IgD-negative memory B cell (primary cell): Measurements from ENCODE around the gene UBAP2L. TPM values are rescaled to one million over a fixed set of nuclear protein-coding genes. Genes with fewer than 3 reads are reported as not detected.
"Not testable (repeated sequence)": the region's sequence is repeated elsewhere in the genome, so short reads cannot be mapped to it uniquely, and the experiment has no call there.

Experiments used
- H3K27ac Mint-ChIP-seq, 3 donors: one replicate each; pipeline ENCODE4 v1.8.0; 2020 to 2022; ENCODE audit warnings: mild to moderate bottlenecking in 3 of 3, mixed read lengths in 3 of 3, moderate library complexity in 1 of 3
- H3K27me3 Mint-ChIP-seq: one replicate; pipeline ENCODE4 v1.8.0; 2021; ENCODE audit warnings: mixed read lengths
- H3K36me3 Mint-ChIP-seq: one replicate; pipeline ENCODE4 v1.8.0; 2020; ENCODE audit warnings: mild to moderate bottlenecking, mixed read lengths
- H3K4me1 Mint-ChIP-seq, 3 donors: one replicate each; pipeline ENCODE4 v1.8.0; 2020 to 2022; ENCODE audit warnings: mixed read lengths in 3 of 3, mild to moderate bottlenecking in 1 of 3
- H3K4me3 Mint-ChIP-seq, 4 donors: one replicate each; pipeline ENCODE4 v1.8.0; 2020 to 2022; ENCODE audit warnings: mild to moderate bottlenecking in 4 of 4, mixed read lengths in 4 of 4, moderate library complexity in 3 of 4
- H3K9me3 Mint-ChIP-seq, 3 donors: one replicate each; pipeline ENCODE4 v1.8.0; 2020 to 2021; ENCODE audit warnings: mixed read lengths in 3 of 3, mild to moderate bottlenecking in 1 of 3
- polyA plus RNA-seq: library from polyadenylated mRNA; unstranded; fragments of 300-500 nt; fragmentation: Illumina TruSeq; gene quantifications from one replicate; pipeline ENCODE4 v1.2.3, GENCODE V29; 2021

The UBAP2L gene
- polyA plus RNA-seq, 1 donor from 2014 or later, result 60.6 TPM

GRCh38 chr1:154186177-154186576 lies 34.6 kb upstream of the UBAP2L start:
- Mint-ChIP-seq H3K4me1 (peaks cover 8 to 12% (median 9%) of the 10 kb centered on the region in 3 donors), H3K36me3 (no peaks in the 10 kb centered on the region), H3K9me3 (no peaks in the 10 kb centered on the region), H3K4me3 (peak overlapping the region in 1 of 4 donors; percentile 45), H3K27me3 (peaks cover 3% of the 10 kb centered on the region), H3K27ac (peak overlapping the region in 1 of 3 donors; percentile 41)

- Mint-ChIP-seq H3K27me3 (peaks cover 5% of the 10 kb centered on the region), H3K27ac (peak overlapping the region in 1 of 3 donors; percentile 41), H3K9me3 (no peaks in the 10 kb centered on the region), H3K4me1 (peaks cover 2 to 6% (median 3%) of the 10 kb centered on the region in 3 donors), H3K4me3 (peak overlapping the region in 1 of 4 donors; percentile 45), H3K36me3 (no peaks in the 10 kb centered on the region)
These were observed 33.8 kb upstream of the UBAP2L start for GRCh38 chr1:154186852-154187501.

- H3K27ac Mint-ChIP-seq, result no peak overlapping the region
- H3K36me3 Mint-ChIP-seq, result no peaks in the 10 kb centered on the region
- no peak overlapping the region for H3K4me3 Mint-ChIP-seq
- no peaks in the 10 kb centered on the region for H3K9me3 Mint-ChIP-seq
- peaks cover 14% of the 10 kb centered on the region for H3K27me3 Mint-ChIP-seq
- peaks cover 0 to 2% (median 0%) of the 10 kb centered on the region in 3 donors for H3K4me1 Mint-ChIP-seq
These were observed 30.2 kb upstream of the UBAP2L start for GRCh38 chr1:154190550-154190949.

- peak within 1 kb of the TSS in 2 of 3 donors; percentile 3 to 82 for H3K27ac Mint-ChIP-seq
- H3K4me3 Mint-ChIP-seq, result peak within 1 kb of the TSS in 2 of 4 donors; percentile 33 to 47
- no peaks in the 10 kb centered on the region for H3K9me3 Mint-ChIP-seq
- H3K27me3 Mint-ChIP-seq, result peaks cover 14% of the 10 kb centered on the region
- peaks cover under 1% of the 10 kb centered on the region for H3K36me3 Mint-ChIP-seq
- peaks cover 0 to 2% (median 0%) of the 10 kb centered on the region in 3 donors for H3K4me1 Mint-ChIP-seq
These were observed 28.7 kb upstream of the UBAP2L start, which contains the start of gene TPM3 for GRCh38 chr1:154191990-154192461. Gene TPM3 (minus strand): TSS chr1:154192100. CDS start chr1:154192018, 82 bp downstream.

GRCh38 chr1:154192476-154192875 lies 28.3 kb upstream of the UBAP2L start:
- Mint-ChIP-seq H3K4me3 (no peak overlapping the region), H3K27me3 (peaks cover 14% of the 10 kb centered on the region), H3K36me3 (peaks cover 2% of the 10 kb centered on the region), H3K9me3 (no peaks in the 10 kb centered on the region), H3K27ac (peak overlapping the region in 1 of 3 donors; percentile 71), H3K4me1 (peaks cover 0 to 2% (median 0%) of the 10 kb centered on the region in 3 donors)

- Mint-ChIP-seq H3K4me3 (no peak overlapping the region), H3K4me1 (peaks cover 0 to 2% (median 0%) of the 10 kb centered on the region in 3 donors), H3K36me3 (peaks cover 2% of the 10 kb centered on the region), H3K27ac (no peak overlapping the region), H3K27me3 (peaks cover 11% of the 10 kb centered on the region), H3K9me3 (no peaks in the 10 kb centered on the region)
These were observed 26.9 kb upstream of the UBAP2L start for GRCh38 chr1:154193821-154194220.

GRCh38 chr1:154198756-154199562 lies 21.8 kb upstream of the UBAP2L start:
- peaks cover 2% of the 10 kb centered on the region for H3K36me3 Mint-ChIP-seq
- H3K27me3 Mint-ChIP-seq, result peaks cover 3% of the 10 kb centered on the region
- H3K4me3 Mint-ChIP-seq, result no peak overlapping the region
- H3K4me1 Mint-ChIP-seq, result no peaks in the 10 kb centered on the region
- no peaks in the 10 kb centered on the region for H3K9me3 Mint-ChIP-seq
- no peak overlapping the region for H3K27ac Mint-ChIP-seq

GRCh38 chr1:154199563-154199879 lies 21.2 kb upstream of the UBAP2L start:
- no peaks in the 10 kb centered on the region for H3K27me3 Mint-ChIP-seq
- peaks cover 2% of the 10 kb centered on the region for H3K36me3 Mint-ChIP-seq
- no peaks in the 10 kb centered on the region for H3K9me3 Mint-ChIP-seq
- no peak overlapping the region for H3K27ac Mint-ChIP-seq
- no peaks in the 10 kb centered on the region for H3K4me1 Mint-ChIP-seq
- H3K4me3 Mint-ChIP-seq, result no peak overlapping the region

- H3K9me3 Mint-ChIP-seq, H3K4me3 Mint-ChIP-seq, H3K27me3 Mint-ChIP-seq, H3K36me3 Mint-ChIP-seq, H3K4me1 Mint-ChIP-seq: not testable (repeated sequence)
- peak overlapping the region in 2 of 3 donors; percentile 23 to 44 for H3K27ac Mint-ChIP-seq
These were observed 15.0 kb upstream of the UBAP2L start for GRCh38 chr1:154205778-154206177.

GRCh38 chr1:154206196-154206595 lies 14.6 kb upstream of the UBAP2L start, which contains the start of gene CFAP141:
Gene CFAP141 (minus strand): TSS chr1:154206333. CDS start chr1:154206307, 26 bp downstream.
- Mint-ChIP-seq H3K27ac (peak within 1 kb of the TSS in 2 of 3 donors; percentile 23 to 44), H3K36me3 (peaks cover 4% of the 10 kb centered on the region), H3K4me3 (no peak within 1 kb of the TSS), H3K9me3 (no peaks in the 10 kb centered on the region), H3K4me1 (peaks cover 0 to 4% (median 0%) of the 10 kb centered on the region in 3 donors), H3K27me3 (no peaks in the 10 kb centered on the region)

GRCh38 chr1:154207262-154207661 lies 13.5 kb upstream of the UBAP2L start:
- Mint-ChIP-seq H3K4me3 (no peak overlapping the region), H3K4me1 (peaks cover 0 to 4% (median 4%) of the 10 kb centered on the region in 3 donors), H3K27me3 (no peaks in the 10 kb centered on the region), H3K27ac (no peak overlapping the region), H3K9me3 (no peaks in the 10 kb centered on the region), H3K36me3 (peaks cover 4% of the 10 kb centered on the region)

- no peaks in the 10 kb centered on the region for H3K27me3 Mint-ChIP-seq
- no peak overlapping the region for H3K4me3 Mint-ChIP-seq
- no peaks in the 10 kb centered on the region for H3K9me3 Mint-ChIP-seq
- peaks cover 0 to 4% (median 4%) of the 10 kb centered on the region in 3 donors for H3K4me1 Mint-ChIP-seq
- peaks cover 4% of the 10 kb centered on the region for H3K36me3 Mint-ChIP-seq
- H3K27ac Mint-ChIP-seq, result peak overlapping the region in 1 of 3 donors; percentile 67
These were observed 11.9 kb upstream of the UBAP2L start for GRCh38 chr1:154208677-154209388.

- peaks cover 3 to 4% (median 4%) of the 10 kb centered on the region in 3 donors for H3K4me1 Mint-ChIP-seq
- peaks cover 2% of the 10 kb centered on the region for H3K36me3 Mint-ChIP-seq
- H3K4me3 Mint-ChIP-seq, result no peak overlapping the region
- H3K27me3 Mint-ChIP-seq, result no peaks in the 10 kb centered on the region
- H3K9me3 Mint-ChIP-seq, result no peaks in the 10 kb centered on the region
- no peak overlapping the region for H3K27ac Mint-ChIP-seq
These were observed 8.7 kb upstream of the UBAP2L start for GRCh38 chr1:154212083-154212482.

- peaks cover 4 to 11% (median 4%) of the 10 kb centered on the region in 3 donors for H3K4me1 Mint-ChIP-seq
- peaks cover 2% of the 10 kb centered on the region for H3K36me3 Mint-ChIP-seq
- no peaks in the 10 kb centered on the region for H3K27me3 Mint-ChIP-seq
- no peak overlapping the region for H3K27ac Mint-ChIP-seq
- H3K4me3 Mint-ChIP-seq, result peak overlapping the region in 1 of 4 donors; percentile 29
- H3K9me3 Mint-ChIP-seq, result no peaks in the 10 kb centered on the region
These were observed 7.5 kb upstream of the UBAP2L start for GRCh38 chr1:154213274-154213673.

GRCh38 chr1:154218545-154218944 lies 2.2 kb upstream of the UBAP2L start:
- Mint-ChIP-seq H3K36me3 (peaks cover 1% of the 10 kb centered on the region), H3K9me3 (peaks cover 0 to 1% (median 0%) of the 10 kb centered on the region in 3 donors), H3K4me1 (peaks cover 17 to 44% (median 33%) of the 10 kb centered on the region in 3 donors), H3K4me3 (peak overlapping the region; percentile 16 to 94 (median 58)), H3K27ac (peak overlapping the region; percentile 90 to 100 (median 93)), H3K27me3 (no peaks in the 10 kb centered on the region)
